Suprapubic skin (tissue), 4 donors: ENCODE measurements around the gene CCDC60. TPM values are rescaled to one million over a fixed set of nuclear protein-coding genes. Genes with fewer than 3 reads are reported as not detected.

Experiments
- DNase-seq, 2 donors: peaks; one replicate each; pipeline ENCODE4 v3.0.0-alpha.2; 2019; ENCODE audit warnings: low spot score in 2 of 2
- H3K27ac ChIP-seq: fragments of 200-600 bp; sonication (generic); one replicate; pipeline ENCODE4 v1.5.1; 2019
- H3K27me3 ChIP-seq: fragments of 200-600 bp; sonication (generic); one replicate; pipeline ENCODE4 v1.5.1; 2019
- H3K36me3 ChIP-seq: fragments of 200-600 bp; sonication (generic); one replicate; pipeline ENCODE4 v1.5.1; 2019
- H3K4me1 ChIP-seq: fragments of 200-600 bp; sonication (generic); one replicate; pipeline ENCODE4 v1.5.1; 2019
- H3K4me3 ChIP-seq: fragments of 200-600 bp; sonication (generic); one replicate; pipeline ENCODE4 v1.5.1; 2019; ENCODE audit warnings: mild to moderate bottlenecking
- H3K9me3 ChIP-seq: fragments of 200-600 bp; sonication (generic); one replicate; pipeline ENCODE4 v1.5.1; 2019
- CTCF ChIP-seq, 2 donors: fragments of 200-600 bp in 1 of 2; fragments of 450-650 bp in 1 of 2; sonication (generic) in 1 of 2; IDR thresholded peaks; one replicate each; pipeline ENCODE4 v1.5.1; 2016 to 2019; ENCODE audit warnings: antibody characterized with exemption in 2 of 2, mild to moderate bottlenecking in 1 of 2, moderate library complexity in 1 of 2
- EP300 ChIP-seq: sonication (generic); formaldehyde crosslinking; IDR thresholded peaks from one replicate; pipeline ENCODE4 v1.6.1; 2017; ENCODE audit warnings: antibody characterized with exemption
- POLR2A ChIP-seq, 2 donors: fragments of 450-650 bp; IDR thresholded peaks; one replicate each; pipeline ENCODE4 v1.6.1; 2017; ENCODE audit warnings: antibody characterized with exemption in 2 of 2, mild to moderate bottlenecking in 2 of 2, moderate library complexity in 2 of 2
- POLR2AphosphoS5 ChIP-seq, 3 donors: sonication (generic); formaldehyde crosslinking; IDR thresholded peaks; one replicate each; pipeline ENCODE4 v1.6.1; 2017; ENCODE audit warnings: antibody characterized with exemption in 3 of 3
- WGBS: methylation state at CpG from one replicate; pipeline ENCODE4 v1.1.5; 2018; 5-methylcytosine and 5-hydroxymethylcytosine counted together
- total RNA-seq, 4 donors: library from RNA; depleted of rRNA; stranded (reverse); fragments of >200 nt; gene quantifications; one replicate each; pipeline ENCODE4 v1.1.0, GENCODE V29; 2016

CCDC60 gene
- total RNA-seq, 4 donors from 2014 or later = not detected

GRCh38 chr12:119409043-119409442 lies 74.5 kb downstream of the CCDC60 start:
- no peaks in the 10 kb centered on the region for H3K9me3 ChIP-seq
- WGBS = 84% methylated on average over 4 of the region's 4 CpGs
- H3K27me3 ChIP-seq = peaks cover 21% of the 10 kb centered on the region
- no peaks in the 10 kb centered on the region for H3K4me1 ChIP-seq
- no peak overlapping the region for H3K4me3 ChIP-seq
- no peaks in the 10 kb centered on the region for H3K36me3 ChIP-seq
- no peak for DNase-seq
- no peak for TF ChIP-seq EP300
- no peak for TF ChIP-seq CTCF (IDR thresholded peaks at IDR 0.05)
- no peak for TF ChIP-seq POLR2A (IDR thresholded peaks at IDR 0.05)
- TF ChIP-seq POLR2AphosphoS5 (IDR thresholded peaks at IDR 0.05) = no peak
- no peak overlapping the region for H3K27ac ChIP-seq

- Histone ChIP-seq H3K9me3 (no peaks in the 10 kb centered on the region), H3K27ac (no peak overlapping the region), H3K4me1 (no peaks in the 10 kb centered on the region), H3K36me3 (no peaks in the 10 kb centered on the region), H3K27me3 (peaks cover 21% of the 10 kb centered on the region), H3K4me3 (no peak overlapping the region)
- WGBS = 66% methylated on average over 5 of the region's 5 CpGs
- TF ChIP-seq CTCF (IDR thresholded peaks at IDR 0.05) = no peak
- no peak for TF ChIP-seq POLR2A (IDR thresholded peaks at IDR 0.05)
- TF ChIP-seq EP300 = no peak
- TF ChIP-seq POLR2AphosphoS5 (IDR thresholded peaks at IDR 0.05) = no peak
- no peak for DNase-seq
Measured at GRCh38 chr12:119410396-119410795, 75.9 kb downstream of the CCDC60 start.

GRCh38 chr12:119412306-119412705 lies 77.8 kb downstream of the CCDC60 start:
- no peak overlapping the region for H3K27ac ChIP-seq
- DNase-seq = no peak
- H3K4me3 ChIP-seq = no peak overlapping the region
- no peaks in the 10 kb centered on the region for H3K9me3 ChIP-seq
- H3K36me3 ChIP-seq = no peaks in the 10 kb centered on the region
- WGBS = 51% methylated on average over 4 of the region's 4 CpGs
- H3K27me3 ChIP-seq = peaks cover 16% of the 10 kb centered on the region
- no peaks in the 10 kb centered on the region for H3K4me1 ChIP-seq
- no peak for TF ChIP-seq POLR2AphosphoS5 (IDR thresholded peaks at IDR 0.05)
- no peak for TF ChIP-seq POLR2A (IDR thresholded peaks at IDR 0.05)
- no peak for TF ChIP-seq CTCF (IDR thresholded peaks at IDR 0.05)
- no peak for TF ChIP-seq EP300

- Histone ChIP-seq H3K36me3 (no peaks in the 10 kb centered on the region), H3K9me3 (no peaks in the 10 kb centered on the region), H3K27ac (no peak overlapping the region), H3K27me3 (peaks cover 16% of the 10 kb centered on the region), H3K4me1 (no peaks in the 10 kb centered on the region), H3K4me3 (no peak overlapping the region)
- peak in 1 of 2 donors; percentile 76 for DNase-seq
- WGBS = 34% methylated on average over 20 of the region's 21 CpGs
- TF ChIP-seq CTCF (IDR thresholded peaks at IDR 0.05) (peak; percentile 62 to 84), EP300 (no peak), POLR2AphosphoS5 (IDR thresholded peaks at IDR 0.05) (no peak), POLR2A (IDR thresholded peaks at IDR 0.05) (no peak)
Measured at GRCh38 chr12:119412811-119413794, 78.6 kb downstream of the CCDC60 start.

- WGBS = 56% methylated on average over 3 of the region's 3 CpGs
- no peak overlapping the region for H3K4me3 ChIP-seq
- no peaks in the 10 kb centered on the region for H3K36me3 ChIP-seq
- TF ChIP-seq EP300 = no peak
- no peak for TF ChIP-seq CTCF (IDR thresholded peaks at IDR 0.05)
- no peak for TF ChIP-seq POLR2A (IDR thresholded peaks at IDR 0.05)
- peaks cover 14% of the 10 kb centered on the region for H3K27me3 ChIP-seq
- H3K4me1 ChIP-seq = no peaks in the 10 kb centered on the region
- DNase-seq = no peak
- no peak overlapping the region for H3K27ac ChIP-seq
- H3K9me3 ChIP-seq = no peaks in the 10 kb centered on the region
Measured at GRCh38 chr12:119415714-119416113, 81.2 kb downstream of the CCDC60 start.
